Activated CD4-positive, alpha-beta T cell treated with anti-CD3 and anti-CD28 coated beads, Interleukin-2, amount 10 ng/mL, durations not matched to agents 7 days and 5 days (primary cell): ENCODE data around the gene S1PR5. TPM values are rescaled to one million over a fixed set of nuclear protein-coding genes. Genes with fewer than 3 reads are reported as not detected.
"Not testable (repeated sequence)": the region's sequence is repeated elsewhere in the genome, so short reads cannot be mapped to it uniquely, and the experiment has no call there.

Source experiments
- CTCF ChIA-PET: fragments of 350-600 bp; sonication (Branson Sonifier 250); formaldehyde crosslinking; loops from one replicate; lab custom pipeline; 2021; ENCODE audit warnings: antibody characterized with exemption; lab: Charles Lee
- POLR2A ChIA-PET: fragments of 350-600 bp; sonication (Branson Sonifier 250); formaldehyde crosslinking; loops from one replicate; lab custom pipeline; 2021; ENCODE audit warnings: antibody characterized with exemption; lab: Charles Lee
- DNase-seq: peaks from one replicate; pipeline ENCODE4 v3.0.0-alpha.2; 2020
- H3K27ac Mint-ChIP-seq: one replicate; pipeline ENCODE4 v1.8.0; 2021; ENCODE audit warnings: mild to moderate bottlenecking, moderate library complexity, mixed read lengths
- H3K27me3 Mint-ChIP-seq: one replicate; pipeline ENCODE4 v1.8.0; 2021; ENCODE audit warnings: mixed read lengths
- H3K36me3 Mint-ChIP-seq: one replicate; pipeline ENCODE4 v1.8.0; 2021; ENCODE audit warnings: low read depth, mixed read lengths
- H3K4me1 Mint-ChIP-seq: one replicate; pipeline ENCODE4 v1.8.0; 2021; ENCODE audit warnings: mixed read lengths
- H3K4me3 Mint-ChIP-seq: one replicate; pipeline ENCODE4 v1.8.0; 2021; ENCODE audit warnings: mild to moderate bottlenecking, moderate library complexity, mixed read lengths
- H3K9me3 Mint-ChIP-seq: one replicate; pipeline ENCODE4 v1.8.0; 2021; ENCODE audit warnings: mixed read lengths
- total RNA-seq, 2 experiments: library from RNA; stranded (reverse); gene quantifications; one replicate each; pipeline ENCODE4 v1.2.3, GENCODE V29; 2021

The S1PR5 gene
- total RNA-seq, 2 experiments from 2014 or later: not detected

DNA sequence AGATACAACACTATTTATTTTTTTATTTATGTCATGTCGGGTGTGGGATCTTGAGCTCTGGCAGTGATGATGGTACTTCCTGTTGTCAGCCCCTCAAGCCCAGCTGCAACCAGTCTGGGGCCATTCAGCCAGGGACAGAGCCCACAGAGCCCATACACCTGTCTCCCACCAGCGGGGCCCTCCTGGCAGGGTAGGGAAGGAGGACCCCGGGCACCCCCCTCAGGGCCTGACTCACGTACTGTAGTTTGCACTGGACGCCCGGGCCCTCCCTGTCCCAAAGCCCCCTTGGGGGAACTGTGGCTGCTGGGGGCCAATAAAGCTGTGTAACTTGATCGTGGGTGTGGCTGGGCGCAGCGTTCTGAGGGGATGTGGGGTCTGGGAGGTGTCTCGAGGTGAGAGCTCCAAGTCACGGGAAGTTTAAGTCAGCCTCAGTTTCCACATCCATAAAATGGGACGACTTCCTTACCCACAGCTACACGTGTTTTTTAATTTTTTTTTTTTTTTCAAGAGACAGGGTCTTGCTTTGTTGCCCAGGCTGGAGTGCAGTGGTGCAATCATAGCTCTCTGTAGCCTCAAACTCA, 35.9 kb upstream of the S1PR5 start:
- no peak for DNase-seq
- peak overlapping the region; percentile 96 for H3K27ac Mint-ChIP-seq
- H3K27me3 Mint-ChIP-seq: no peaks in the 10 kb centered on the region
- POLR2A ChIA-PET: no interaction called here
- H3K9me3 Mint-ChIP-seq: no peaks in the 10 kb centered on the region
- peaks cover 72% of the 10 kb centered on the region for H3K36me3 Mint-ChIP-seq
- H3K4me3 Mint-ChIP-seq: peak overlapping the region; percentile 70
- CTCF ChIA-PET: interaction anchor here (0.6 to 3.2 kb wide), 20 partner anchors 8 to 164 kb away, joined by 3 to 14 read pairs (median 4); partner anchors contain the start of genes DNM2 and KRI1
- peaks cover 60% of the 10 kb centered on the region for H3K4me1 Mint-ChIP-seq

- ChIA-PET CTCF (interaction anchor here (0.6 to 3.2 kb wide), 17 partner anchors 8 to 153 kb away, joined by 3 to 14 read pairs (median 4); partner anchors contain the start of gene KRI1), POLR2A (no interaction called here)
- H3K27me3 Mint-ChIP-seq: no peaks in the 10 kb centered on the region
- peaks cover 67% of the 10 kb centered on the region for H3K36me3 Mint-ChIP-seq
- H3K4me3 Mint-ChIP-seq: peak overlapping the region; percentile 30
- no peak for DNase-seq
- H3K4me1 Mint-ChIP-seq: peaks cover 58% of the 10 kb centered on the region
- H3K27ac Mint-ChIP-seq: peak overlapping the region; percentile 96
- H3K9me3 Mint-ChIP-seq: no peaks in the 10 kb centered on the region
Observed at GRCh38 chr19:10552510-10553053, 35.3 kb upstream of the S1PR5 start.

GRCh38 chr19:10551698-10552301, 34.6 kb upstream of the S1PR5 start:
- CTCF ChIA-PET: interaction anchor here (0.6 to 3.2 kb wide), 13 partner anchors 9 to 134 kb away, joined by 3 to 10 read pairs (median 4); partner anchors contain the start of gene KRI1
- H3K27ac Mint-ChIP-seq: peak overlapping the region; percentile 71
- DNase-seq: peak; percentile 61
- H3K9me3 Mint-ChIP-seq: no peaks in the 10 kb centered on the region
- POLR2A ChIA-PET: no interaction called here
- H3K27me3 Mint-ChIP-seq: no peaks in the 10 kb centered on the region
- H3K36me3 Mint-ChIP-seq: peaks cover 70% of the 10 kb centered on the region
- peaks cover 61% of the 10 kb centered on the region for H3K4me1 Mint-ChIP-seq
- H3K4me3 Mint-ChIP-seq: no peak overlapping the region

- Mint-ChIP-seq H3K36me3 (peaks cover 64% of the 10 kb centered on the region), H3K27ac (peak overlapping the region; percentile 36), H3K4me1 (peaks cover 59% of the 10 kb centered on the region)
- POLR2A ChIA-PET, H3K9me3 Mint-ChIP-seq, H3K27me3 Mint-ChIP-seq, DNase-seq, H3K4me3 Mint-ChIP-seq: not testable (repeated sequence)
- CTCF ChIA-PET: interaction anchor here (1.0 to 2.0 kb wide), 3 partner anchors 13 to 133 kb away, joined by 3 to 4 read pairs (median 4); no protein-coding TSS in a partner anchor
Observed at GRCh38 chr19:10551006-10551405, 33.8 kb upstream of the S1PR5 start.

DNA sequence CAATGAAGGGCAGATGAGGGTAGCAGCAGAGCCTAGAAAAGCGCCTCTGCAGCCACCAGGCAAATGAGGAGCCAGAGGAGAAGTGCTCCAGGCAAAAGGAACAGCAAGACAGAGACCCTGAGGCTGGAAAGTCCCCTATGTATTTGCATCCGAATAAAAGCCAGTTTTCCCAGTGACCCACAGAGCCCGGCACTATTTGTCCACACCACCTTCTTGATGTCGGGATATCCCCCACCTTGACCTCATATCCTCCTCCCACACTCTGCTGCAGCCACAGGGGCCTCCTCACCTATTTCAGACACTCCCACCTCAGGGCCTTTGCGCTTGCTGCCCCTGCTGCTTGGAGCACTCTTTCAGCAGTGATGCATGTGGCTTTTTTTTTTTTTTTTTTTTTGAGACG, 33.1 kb upstream of the S1PR5 start:
- ChIA-PET POLR2A (no interaction called here), CTCF (no interaction called here)
- H3K27ac Mint-ChIP-seq: no peak overlapping the region
- H3K4me1 Mint-ChIP-seq: peaks cover 52% of the 10 kb centered on the region
- peaks cover 58% of the 10 kb centered on the region for H3K36me3 Mint-ChIP-seq
- no peak for DNase-seq
- no peaks in the 10 kb centered on the region for H3K9me3 Mint-ChIP-seq
- no peaks in the 10 kb centered on the region for H3K27me3 Mint-ChIP-seq
- H3K4me3 Mint-ChIP-seq: no peak overlapping the region

GRCh38 chr19:10549733-10550132, 32.5 kb upstream of the S1PR5 start:
- Mint-ChIP-seq H3K4me1 (peaks cover 52% of the 10 kb centered on the region), H3K36me3 (peaks cover 57% of the 10 kb centered on the region), H3K27me3 (no peaks in the 10 kb centered on the region), H3K4me3 (no peak overlapping the region), H3K9me3 (no peaks in the 10 kb centered on the region), H3K27ac (no peak overlapping the region)
- POLR2A ChIA-PET: no interaction called here
- no peak for DNase-seq
- CTCF ChIA-PET: no interaction called here

DNA sequence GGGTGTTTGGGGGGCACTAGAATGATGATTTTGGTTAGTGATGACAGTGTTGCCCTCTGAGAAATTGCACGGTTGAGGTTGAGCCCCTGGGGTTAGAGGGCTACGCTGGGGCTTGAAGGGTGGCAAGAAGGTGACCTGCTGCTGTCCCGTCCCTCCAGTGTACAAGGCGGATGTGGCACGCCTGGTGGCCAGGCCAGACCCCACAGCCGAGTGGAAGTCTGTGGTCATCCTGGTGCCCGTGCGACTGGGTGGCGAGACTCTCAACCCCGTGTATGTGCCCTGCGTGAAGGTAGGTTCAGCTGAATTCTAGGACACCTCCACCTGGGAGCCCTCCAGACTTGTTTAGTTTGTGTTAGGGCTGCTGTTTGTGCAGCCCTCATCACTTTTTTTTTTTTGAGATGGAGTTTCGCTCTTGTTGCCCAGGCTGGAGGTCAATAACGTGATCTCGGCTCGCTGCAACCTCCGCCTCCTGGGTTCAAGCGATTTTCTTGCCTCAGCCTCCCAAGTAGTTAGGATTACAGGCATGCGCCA, 31.6 kb upstream of the S1PR5 start:
- Mint-ChIP-seq H3K9me3 (no peaks in the 10 kb centered on the region), H3K36me3 (peaks cover 50% of the 10 kb centered on the region), H3K4me3 (no peak overlapping the region), H3K27me3 (no peaks in the 10 kb centered on the region), H3K27ac (no peak overlapping the region), H3K4me1 (peaks cover 47% of the 10 kb centered on the region)
- CTCF ChIA-PET: interaction anchor here (1.3 kb wide), 1 partner anchor 33 kb away, joined by 3 read pairs; no protein-coding TSS in a partner anchor
- no peak for DNase-seq
- POLR2A ChIA-PET: no interaction called here

DNA sequence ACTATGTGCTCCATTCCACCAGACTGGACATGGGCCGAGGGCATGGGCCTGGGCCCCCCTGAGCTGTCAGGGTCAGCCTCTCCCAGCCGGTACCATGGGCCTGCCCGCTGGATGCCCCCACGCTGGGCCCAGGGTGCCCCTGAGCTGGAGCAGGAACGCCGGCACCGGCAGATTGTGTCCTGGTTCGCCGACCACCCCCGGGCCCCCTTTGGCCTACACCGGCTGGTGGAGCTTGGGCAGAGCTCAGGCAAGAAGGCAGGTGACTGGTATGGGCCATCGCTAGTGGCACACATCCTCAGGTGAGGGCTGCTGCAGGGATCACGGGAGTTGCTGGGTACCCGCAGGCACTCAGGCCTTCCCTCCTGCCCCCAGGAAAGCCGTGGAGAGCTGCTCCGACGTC, 29.6 kb upstream of the S1PR5 start:
- no peaks in the 10 kb centered on the region for H3K27me3 Mint-ChIP-seq
- no peak for DNase-seq
- H3K4me1 Mint-ChIP-seq: peaks cover 31% of the 10 kb centered on the region
- no peak overlapping the region for H3K27ac Mint-ChIP-seq
- H3K4me3 Mint-ChIP-seq: no peak overlapping the region
- CTCF ChIA-PET: interaction anchor here (0.6 to 1.3 kb wide), 2 partner anchors 63 to 76 kb away, joined by 3 read pairs; no protein-coding TSS in a partner anchor
- H3K9me3 Mint-ChIP-seq: no peaks in the 10 kb centered on the region
- peaks cover 33% of the 10 kb centered on the region for H3K36me3 Mint-ChIP-seq
- POLR2A ChIA-PET: interaction anchor here (0.7 kb wide), 1 partner anchor 11 kb away, joined by 3 read pairs; no protein-coding TSS in a partner anchor

DNA sequence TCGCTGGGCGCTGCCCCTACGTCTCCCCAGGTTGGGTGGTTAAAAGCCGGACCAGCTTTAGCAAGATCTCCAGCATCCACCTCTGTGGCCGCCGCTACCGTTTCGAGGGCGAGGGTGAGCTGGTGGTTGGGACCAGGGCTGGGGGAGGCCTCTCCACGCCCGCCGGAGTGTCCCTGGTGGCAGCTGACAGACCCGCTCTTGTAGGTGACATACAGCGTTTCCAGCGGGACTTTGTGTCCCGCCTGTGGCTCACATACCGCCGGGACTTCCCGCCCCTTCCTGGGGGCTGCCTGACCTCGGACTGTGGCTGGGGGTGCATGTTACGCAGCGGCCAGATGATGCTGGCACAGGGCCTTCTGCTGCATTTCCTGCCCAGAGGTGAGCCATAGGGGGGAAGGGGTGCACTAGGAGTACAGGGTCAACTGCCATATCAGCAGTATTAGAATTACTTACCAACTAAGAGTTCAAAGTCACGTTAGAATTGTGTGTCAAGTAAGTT, 27.6 kb upstream of the S1PR5 start:
- Mint-ChIP-seq H3K9me3 (no peaks in the 10 kb centered on the region), H3K36me3 (peaks cover 16% of the 10 kb centered on the region), H3K27me3 (peaks cover 5% of the 10 kb centered on the region), H3K4me3 (peak overlapping the region; percentile 89), H3K27ac (peak overlapping the region; percentile 90), H3K4me1 (peaks cover 16% of the 10 kb centered on the region)
- CTCF ChIA-PET: interaction anchor here (0.6 to 1.2 kb wide), 2 partner anchors 9 to 137 kb away, joined by 3 read pairs; no protein-coding TSS in a partner anchor
- POLR2A ChIA-PET: no interaction called here
- DNase-seq: no peak

GRCh38 chr19:10544242-10544752, 27.1 kb upstream of the S1PR5 start:
- POLR2A ChIA-PET: no interaction called here
- peaks cover 16% of the 10 kb centered on the region for H3K4me1 Mint-ChIP-seq

DNA sequence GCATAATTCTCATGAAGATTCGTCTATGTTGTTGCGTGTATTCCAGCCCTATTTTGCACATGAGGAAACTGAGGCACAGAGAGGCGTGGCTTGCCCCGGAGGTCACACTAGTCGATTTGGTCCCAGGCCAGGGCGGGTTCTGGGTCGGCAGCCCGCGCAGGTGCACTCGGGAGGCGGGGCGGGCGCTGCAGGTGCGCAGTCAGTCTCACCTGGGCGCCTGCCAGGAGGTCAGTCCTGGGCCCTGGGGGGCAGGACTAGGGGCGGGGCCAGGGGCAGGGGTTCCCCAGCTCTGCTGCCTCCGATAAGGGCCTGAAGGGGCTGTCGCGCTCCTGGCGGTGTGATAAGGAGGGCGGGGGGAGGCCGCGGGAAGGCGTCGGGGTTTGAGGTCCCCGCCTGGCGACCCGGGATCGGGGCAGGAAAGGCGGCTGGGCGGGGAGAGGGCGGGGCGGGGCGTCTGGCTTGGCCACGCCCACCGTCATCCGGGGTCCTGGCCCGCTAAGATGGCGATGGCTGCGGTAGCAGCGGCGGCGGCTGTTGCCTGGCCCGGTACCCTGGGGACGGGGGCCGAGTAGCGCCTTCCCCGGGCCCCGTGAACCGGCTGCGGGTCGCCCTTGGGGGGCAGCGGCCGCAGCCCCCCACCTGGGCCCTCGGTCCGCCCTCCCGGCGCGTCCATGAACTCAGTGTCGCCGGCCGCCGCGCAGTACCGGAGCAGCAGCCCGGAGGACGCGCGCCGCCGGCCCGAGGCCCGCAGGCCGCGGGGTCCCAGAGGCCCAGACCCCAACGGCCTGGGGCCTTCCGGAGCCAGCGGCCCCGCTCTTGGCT, 26.4 kb upstream of the S1PR5 start, which contains the start of gene ATG4D:
Gene ATG4D, plus strand, starts transcription at position 485 of the 822 bp plus-strand sequence. Its CDS starts 187 bp downstream, at position 672.
- ChIA-PET CTCF (interaction anchor here (0.8 to 1.4 kb wide), 4 partner anchors 10 to 156 kb away, joined by 3 to 6 read pairs (median 4); no protein-coding TSS in a partner anchor), POLR2A (no interaction called here)
- H3K27me3 Mint-ChIP-seq: peaks cover 12% of the 10 kb centered on the region
- H3K4me3 Mint-ChIP-seq: peak within 1 kb of the TSS; percentile 89
- DNase-seq: peak; percentile 78
- H3K36me3 Mint-ChIP-seq: peaks cover 10% of the 10 kb centered on the region
- peaks cover 19% of the 10 kb centered on the region for H3K4me1 Mint-ChIP-seq
- H3K27ac Mint-ChIP-seq: peak within 1 kb of the TSS; percentile 90
- H3K9me3 Mint-ChIP-seq: no peaks in the 10 kb centered on the region

More at GRCh38 chr19:10544242-10544752, 27.1 kb upstream of the S1PR5 start:
- peaks cover 16% of the 10 kb centered on the region for H3K36me3 Mint-ChIP-seq
- CTCF ChIA-PET: interaction anchor here (1.2 kb wide), 1 partner anchor 9 kb away, joined by 3 read pairs; no protein-coding TSS in a partner anchor
- DNase-seq: peak; percentile 38
- H3K4me3 Mint-ChIP-seq: peak overlapping the region; percentile 89
- peaks cover 5% of the 10 kb centered on the region for H3K27me3 Mint-ChIP-seq
- H3K27ac Mint-ChIP-seq: peak overlapping the region; percentile 90
- no peaks in the 10 kb centered on the region for H3K9me3 Mint-ChIP-seq
